ENCODE results near the gene DCUN1D1. TPM values are rescaled to one million over a fixed set of nuclear protein-coding genes. Genes with fewer than 3 reads are reported as not detected.

DCUN1D1 gene
- total and polyA plus RNA-seq, 2 experiments from 2014 or later = 29.5 to 53.5 TPM

GRCh38 chr3:183027276-183027675 is 46.9 kb upstream of the DCUN1D1 start (continued):
- no peak for TF ChIP-seq REST (IDR thresholded peaks at IDR 0.05; ENCODE audit: unreplicated experiment)
- TF ChIP-seq, protein P1, sequence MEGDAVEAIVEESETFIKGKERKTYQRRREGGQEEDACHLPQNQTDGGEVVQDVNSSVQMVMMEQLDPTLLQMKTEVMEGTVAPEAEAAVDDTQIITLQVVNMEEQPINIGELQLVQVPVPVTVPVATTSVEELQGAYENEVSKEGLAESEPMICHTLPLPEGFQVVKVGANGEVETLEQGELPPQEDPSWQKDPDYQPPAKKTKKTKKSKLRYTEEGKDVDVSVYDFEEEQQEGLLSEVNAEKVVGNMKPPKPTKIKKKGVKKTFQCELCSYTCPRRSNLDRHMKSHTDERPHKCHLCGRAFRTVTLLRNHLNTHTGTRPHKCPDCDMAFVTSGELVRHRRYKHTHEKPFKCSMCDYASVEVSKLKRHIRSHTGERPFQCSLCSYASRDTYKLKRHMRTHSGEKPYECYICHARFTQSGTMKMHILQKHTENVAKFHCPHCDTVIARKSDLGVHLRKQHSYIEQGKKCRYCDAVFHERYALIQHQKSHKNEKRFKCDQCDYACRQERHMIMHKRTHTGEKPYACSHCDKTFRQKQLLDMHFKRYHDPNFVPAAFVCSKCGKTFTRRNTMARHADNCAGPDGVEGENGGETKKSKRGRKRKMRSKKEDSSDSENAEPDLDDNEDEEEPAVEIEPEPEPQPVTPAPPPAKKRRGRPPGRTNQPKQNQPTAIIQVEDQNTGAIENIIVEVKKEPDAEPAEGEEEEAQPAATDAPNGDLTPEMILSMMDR (conservative IDR thresholded peaks at IDR 0.05; ENCODE audit: low read depth in 2 of 2) = no peak
- no peak for TF ChIP-seq NANOG (IDR thresholded peaks at IDR 0.05; ENCODE audit: borderline replicate concordance)
- TF ChIP-seq, protein P2, sequence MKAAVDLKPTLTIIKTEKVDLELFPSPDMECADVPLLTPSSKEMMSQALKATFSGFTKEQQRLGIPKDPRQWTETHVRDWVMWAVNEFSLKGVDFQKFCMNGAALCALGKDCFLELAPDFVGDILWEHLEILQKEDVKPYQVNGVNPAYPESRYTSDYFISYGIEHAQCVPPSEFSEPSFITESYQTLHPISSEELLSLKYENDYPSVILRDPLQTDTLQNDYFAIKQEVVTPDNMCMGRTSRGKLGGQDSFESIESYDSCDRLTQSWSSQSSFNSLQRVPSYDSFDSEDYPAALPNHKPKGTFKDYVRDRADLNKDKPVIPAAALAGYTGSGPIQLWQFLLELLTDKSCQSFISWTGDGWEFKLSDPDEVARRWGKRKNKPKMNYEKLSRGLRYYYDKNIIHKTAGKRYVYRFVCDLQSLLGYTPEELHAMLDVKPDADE (IDR thresholded peaks at IDR 0.05) = no peak
- TF ChIP-seq ZNF331 (CRISPR knock-in tag; IDR thresholded peaks at IDR 0.05; ENCODE audit: low read depth) = no peak

GRCh38 chr3:183022936-183023516 is 42.7 kb upstream of the DCUN1D1 start:
- H3K36me3 Mint-ChIP-seq (ENCODE audit: low read depth) = peaks cover 31% of the 10 kb centered on the region; the same call in 2 of the 3 replicates
- Histone ChIP-seq H3K4me2 (no peak overlapping the region), H3K27ac (ENCODE audit: low read depth) (no peak overlapping the region), H3K9me2 (ENCODE audit: insufficient read depth) (no peaks in the 10 kb centered on the region), H3K36me3 (ENCODE audit: insufficient read depth) (peaks cover 4% of the 10 kb centered on the region), H4K20me1 (replicated peaks; ENCODE audit: insufficient read depth) (no peaks in the 10 kb centered on the region), H3K4me3 (no peak overlapping the region), H3K4me1 (ENCODE audit: insufficient read depth) (no peaks in the 10 kb centered on the region), H2AFZ (no peak overlapping the region), H3K79me2 (replicated peaks; ENCODE audit: insufficient read depth) (no peaks in the 10 kb centered on the region), H3K27me3 (ENCODE audit: insufficient read depth) (no peaks in the 10 kb centered on the region), H3F3A (replicated peaks; ENCODE audit: low read depth) (no peaks in the 10 kb centered on the region)
- H3K4me3 Mint-ChIP-seq = no peak overlapping the region
- DNase-seq (ENCODE audit: low spot score) = no peak
- H3K4me1 Mint-ChIP-seq = no peaks in the 10 kb centered on the region
- no peak for ATAC-seq
- no peaks in the 10 kb centered on the region; the same call in 2 of the 3 replicates for H3K9me3 Mint-ChIP-seq
- H3K27me3 Mint-ChIP-seq (ENCODE audit: insufficient read depth, low read depth, poor library complexity) = no peaks in the 10 kb centered on the region
- no peak overlapping the region for H3K27ac Mint-ChIP-seq
- TF ChIP-seq CREB1 (CRISPR knock-in tag; IDR thresholded peaks at IDR 0.05; ENCODE audit: low read depth) (no peak), NANOG (IDR thresholded peaks at IDR 0.05; ENCODE audit: borderline replicate concordance) (no peak)
- TF ChIP-seq, protein P2 (IDR thresholded peaks at IDR 0.05) = no peak
- TF ChIP-seq, protein P1 (conservative IDR thresholded peaks at IDR 0.05; ENCODE audit: low read depth in 2 of 2) = no peak
